22Rv1 (cell line): ENCODE measurements around the gene KSR2.

Experiments used
- CTCF ChIP-seq: fragments of 450-650 bp; IDR thresholded peaks from 2 replicates; pipeline ENCODE4 v1.5.1; 2017; ENCODE audit warnings: mild to moderate bottlenecking
- ZFX ChIP-seq: fragments of 450-650 bp; IDR thresholded peaks from 2 replicates; pipeline ENCODE4 v1.6.1; 2017; ENCODE audit warnings: antibody characterized with exemption, borderline replicate concordance

GRCh38 chr12:117580718-117581062, 388.1 kb downstream of the KSR2 start:
- no peak for TF ChIP-seq CTCF
- no peak for TF ChIP-seq ZFX
